Sigmoid colon (tissue), 4 donors: ENCODE measurements around the gene SPOCK1.

Source experiments
- CTCF ChIP-seq, 4 experiments: fragments of 450-650 bp in 3 of 4; fragments of 200-600 bp in 1 of 4; IDR thresholded peaks; one replicate each; pipeline ENCODE4 v1.5.1; 2016 to 2019; ENCODE audit warnings: antibody characterized with exemption in 4 of 4, mild to moderate bottlenecking in 3 of 4, moderate library complexity in 2 of 4
- EP300 ChIP-seq, 4 donors: sonication (generic); formaldehyde crosslinking; IDR thresholded peaks; one replicate each; pipeline ENCODE4 v1.6.1; 2017; ENCODE audit warnings: antibody characterized with exemption in 4 of 4
- POLR2A ChIP-seq, 2 donors: fragments of 450-650 bp; IDR thresholded peaks; one replicate each; pipeline ENCODE4 v1.6.1; 2016; ENCODE audit warnings: antibody characterized with exemption in 2 of 2, mild to moderate bottlenecking in 2 of 2, moderate library complexity in 2 of 2

GRCh38 chr5:137315534-137316345 is 183.4 kb downstream of the SPOCK1 start:
- no peak for TF ChIP-seq EP300 (IDR thresholded peaks at IDR 0.05)
- TF ChIP-seq CTCF (IDR thresholded peaks at IDR 0.05) = no peak
- TF ChIP-seq POLR2A (IDR thresholded peaks at IDR 0.05) = no peak
